ENCODE measurements around the gene ZNF568.

DNA sequence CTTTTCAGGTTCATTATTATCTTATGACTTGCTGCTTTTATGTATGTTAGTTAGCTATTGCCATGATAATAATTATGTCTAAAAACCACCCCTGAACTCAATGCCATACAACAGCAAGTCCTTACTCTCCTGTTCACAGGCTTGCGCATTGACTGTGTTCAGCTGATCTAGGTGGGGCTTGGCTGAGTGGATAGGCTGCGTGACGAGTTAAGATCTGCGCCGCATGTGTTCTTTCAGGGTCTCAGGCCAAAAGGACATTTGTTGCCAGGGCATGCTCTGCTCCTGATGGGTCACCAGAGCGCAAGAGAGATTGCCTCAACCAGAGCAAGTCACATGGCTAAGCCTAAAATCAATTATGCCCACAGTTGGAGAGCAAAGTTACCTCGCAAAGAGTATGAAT is 859 bp downstream of the ZNF568 start:
- TF ChIP-seq USF1 (IDR thresholded peaks at IDR 0.05): no peak
- TF ChIP-seq RAD21 (IDR thresholded peaks at IDR 0.05; ENCODE audit: low read depth): no peak
- TF ChIP-seq CEBPB (IDR thresholded peaks at IDR 0.05): no peak
- no peak for TF ChIP-seq NFIC (IDR thresholded peaks at IDR 0.05)
- no peak for TF ChIP-seq FOXM1 (IDR thresholded peaks at IDR 0.05; ENCODE audit: borderline replicate concordance, low read depth)
- TF ChIP-seq ZBTB7A (IDR thresholded peaks at IDR 0.05; ENCODE audit: low read depth): no peak
- TF ChIP-seq EP300 (IDR thresholded peaks at IDR 0.05; ENCODE audit: borderline replicate concordance): no peak
- TF ChIP-seq, protein P1, sequence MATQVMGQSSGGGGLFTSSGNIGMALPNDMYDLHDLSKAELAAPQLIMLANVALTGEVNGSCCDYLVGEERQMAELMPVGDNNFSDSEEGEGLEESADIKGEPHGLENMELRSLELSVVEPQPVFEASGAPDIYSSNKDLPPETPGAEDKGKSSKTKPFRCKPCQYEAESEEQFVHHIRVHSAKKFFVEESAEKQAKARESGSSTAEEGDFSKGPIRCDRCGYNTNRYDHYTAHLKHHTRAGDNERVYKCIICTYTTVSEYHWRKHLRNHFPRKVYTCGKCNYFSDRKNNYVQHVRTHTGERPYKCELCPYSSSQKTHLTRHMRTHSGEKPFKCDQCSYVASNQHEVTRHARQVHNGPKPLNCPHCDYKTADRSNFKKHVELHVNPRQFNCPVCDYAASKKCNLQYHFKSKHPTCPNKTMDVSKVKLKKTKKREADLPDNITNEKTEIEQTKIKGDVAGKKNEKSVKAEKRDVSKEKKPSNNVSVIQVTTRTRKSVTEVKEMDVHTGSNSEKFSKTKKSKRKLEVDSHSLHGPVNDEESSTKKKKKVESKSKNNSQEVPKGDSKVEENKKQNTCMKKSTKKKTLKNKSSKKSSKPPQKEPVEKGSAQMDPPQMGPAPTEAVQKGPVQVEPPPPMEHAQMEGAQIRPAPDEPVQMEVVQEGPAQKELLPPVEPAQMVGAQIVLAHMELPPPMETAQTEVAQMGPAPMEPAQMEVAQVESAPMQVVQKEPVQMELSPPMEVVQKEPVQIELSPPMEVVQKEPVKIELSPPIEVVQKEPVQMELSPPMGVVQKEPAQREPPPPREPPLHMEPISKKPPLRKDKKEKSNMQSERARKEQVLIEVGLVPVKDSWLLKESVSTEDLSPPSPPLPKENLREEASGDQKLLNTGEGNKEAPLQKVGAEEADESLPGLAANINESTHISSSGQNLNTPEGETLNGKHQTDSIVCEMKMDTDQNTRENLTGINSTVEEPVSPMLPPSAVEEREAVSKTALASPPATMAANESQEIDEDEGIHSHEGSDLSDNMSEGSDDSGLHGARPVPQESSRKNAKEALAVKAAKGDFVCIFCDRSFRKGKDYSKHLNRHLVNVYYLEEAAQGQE (IDR thresholded peaks at IDR 0.05; ENCODE audit: low read depth): no peak
- no peak for TF ChIP-seq TAF1 (IDR thresholded peaks at IDR 0.05; ENCODE audit: low read depth)
- TF ChIP-seq EGR1 (IDR thresholded peaks at IDR 0.05): no peak
- TF ChIP-seq TCF12 (IDR thresholded peaks at IDR 0.05; ENCODE audit: low read depth): no peak
- TF ChIP-seq, protein P2, sequence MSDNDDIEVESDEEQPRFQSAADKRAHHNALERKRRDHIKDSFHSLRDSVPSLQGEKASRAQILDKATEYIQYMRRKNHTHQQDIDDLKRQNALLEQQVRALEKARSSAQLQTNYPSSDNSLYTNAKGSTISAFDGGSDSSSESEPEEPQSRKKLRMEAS (IDR thresholded peaks at IDR 0.05): no peak
- no peak for TF ChIP-seq YY1 (IDR thresholded peaks at IDR 0.05; ENCODE audit: low read depth)

All from Ishikawa (cell line).